Endothelial cell (in vitro differentiated cells): ENCODE data around the gene CRELD2. TPM values are rescaled to one million over a fixed set of nuclear protein-coding genes. Genes with fewer than 3 reads are reported as not detected.

Experiments used
- DNase-seq: peaks from one replicate; pipeline ENCODE4 v3.0.0; 2021; ENCODE audit warnings: low spot score
- H3K27ac Mint-ChIP-seq: one replicate; pipeline ENCODE4 v1.8.0; 2021; ENCODE audit warnings: mixed read lengths, inconsistent platforms; ENCODE audit not compliant: unreplicated experiment
- H3K27me3 Mint-ChIP-seq: one replicate; pipeline ENCODE4 v1.8.0; 2021; ENCODE audit warnings: mild to moderate bottlenecking, moderate library complexity, mixed read lengths, inconsistent platforms; ENCODE audit not compliant: unreplicated experiment
- H3K36me3 Mint-ChIP-seq: one replicate; pipeline ENCODE4 v1.8.0; 2021; ENCODE audit warnings: mild to moderate bottlenecking, low read depth, mixed read lengths, inconsistent platforms; ENCODE audit not compliant: unreplicated experiment
- H3K4me1 Mint-ChIP-seq: one replicate; pipeline ENCODE4 v1.8.0; 2021; ENCODE audit warnings: mild to moderate bottlenecking, mixed read lengths, inconsistent platforms; ENCODE audit not compliant: unreplicated experiment
- H3K4me3 Mint-ChIP-seq: one replicate; pipeline ENCODE4 v1.8.0; 2021; ENCODE audit warnings: mild to moderate bottlenecking, mixed read lengths, inconsistent platforms; ENCODE audit not compliant: unreplicated experiment
- H3K9me3 Mint-ChIP-seq: one replicate; pipeline ENCODE4 v1.8.0; 2021; ENCODE audit warnings: mixed read lengths, inconsistent platforms; ENCODE audit not compliant: unreplicated experiment
- CTCF ChIP-seq: fragments of 200-600 bp; sonication (generic); IDR thresholded peaks from one replicate; pipeline ENCODE4 v1.5.0; 2021; ENCODE audit warnings: antibody characterized with exemption; ENCODE audit not compliant: unreplicated experiment
- total RNA-seq: library from RNA; stranded (reverse); fragmentation: NEBNext Ultra II Directional; extraction: Animal tissue kit (Norgen Biotek cat#: 25700); gene quantifications from one replicate; pipeline ENCODE4 v1.2.1, GENCODE V29; 2021; ENCODE audit not compliant: unreplicated experiment

Gene CRELD2
- total RNA-seq, 1 donor from 2014 or later, result 207 TPM

- H3K4me3 Mint-ChIP-seq, result peak overlapping the region; percentile 67
- no peak for TF ChIP-seq CTCF
- H3K27me3 Mint-ChIP-seq, result peaks cover 7% of the 10 kb centered on the region
- DNase-seq, result no peak
- no peak overlapping the region for H3K27ac Mint-ChIP-seq
- peaks cover 2% of the 10 kb centered on the region for H3K36me3 Mint-ChIP-seq
- H3K4me1 Mint-ChIP-seq, result peaks cover 17% of the 10 kb centered on the region
- no peaks in the 10 kb centered on the region for H3K9me3 Mint-ChIP-seq
Measured at GRCh38 chr22:49958366-49958921, 40.0 kb downstream of the CRELD2 start.

GRCh38 chr22:49958931-49959781 lies 40.7 kb downstream of the CRELD2 start:
- peaks cover 22% of the 10 kb centered on the region for H3K4me1 Mint-ChIP-seq
- H3K27me3 Mint-ChIP-seq, result peaks cover 11% of the 10 kb centered on the region
- DNase-seq, result no peak
- peak overlapping the region; percentile 81 for H3K4me3 Mint-ChIP-seq
- no peak overlapping the region for H3K27ac Mint-ChIP-seq
- H3K9me3 Mint-ChIP-seq, result no peaks in the 10 kb centered on the region
- H3K36me3 Mint-ChIP-seq, result peaks cover 8% of the 10 kb centered on the region
- no peak for TF ChIP-seq CTCF

GRCh38 chr22:49959782-49960158 lies 41.3 kb downstream of the CRELD2 start:
- H3K36me3 Mint-ChIP-seq, result peaks cover 8% of the 10 kb centered on the region
- peak overlapping the region; percentile 81 for H3K4me3 Mint-ChIP-seq
- TF ChIP-seq CTCF, result no peak
- no peaks in the 10 kb centered on the region for H3K9me3 Mint-ChIP-seq
- no peak overlapping the region for H3K27ac Mint-ChIP-seq
- DNase-seq, result no peak
- peaks cover 11% of the 10 kb centered on the region for H3K27me3 Mint-ChIP-seq
- peaks cover 25% of the 10 kb centered on the region for H3K4me1 Mint-ChIP-seq

GRCh38 chr22:49960159-49961004 lies 41.9 kb downstream of the CRELD2 start, which contains the start of gene PIM3:
Gene PIM3 (plus strand): TSS chr22:49960772. CDS start chr22:49960948, 176 bp downstream.
- Mint-ChIP-seq H3K36me3 (peaks cover 8% of the 10 kb centered on the region), H3K9me3 (no peaks in the 10 kb centered on the region), H3K4me3 (peak within 1 kb of the TSS; percentile 95), H3K27me3 (peaks cover 9% of the 10 kb centered on the region), H3K27ac (peak within 1 kb of the TSS; percentile 24), H3K4me1 (peaks cover 25% of the 10 kb centered on the region)
- DNase-seq, result peak; percentile 90
- no peak for TF ChIP-seq CTCF
